ENCODE measurements around the gene MLLT3.

Gene MLLT3

GRCh38 chr9:20528253-20528652 is 94.0 kb downstream of the MLLT3 start:
- TF ChIP-seq CTCF (IDR thresholded peaks at IDR 0.05; ENCODE audit: extremely low read depth, missing control alignments): no peak
- no peak for DNase-seq (ENCODE audit: low spot score)

GRCh38 chr9:20526500-20527319 is 95.6 kb downstream of the MLLT3 start:
- no peak for DNase-seq (ENCODE audit: low spot score)
- TF ChIP-seq CTCF (IDR thresholded peaks at IDR 0.05; ENCODE audit: extremely low read depth, missing control alignments): no peak

- peak; percentile 25 for TF ChIP-seq CTCF (IDR thresholded peaks at IDR 0.05; ENCODE audit: extremely low read depth, missing control alignments)
- no peak for DNase-seq (ENCODE audit: low spot score)
These were observed 97.5 kb downstream of the MLLT3 start for GRCh38 chr9:20524776-20525175.

GRCh38 chr9:20518737-20519136 is 103.6 kb downstream of the MLLT3 start:
- TF ChIP-seq CTCF (IDR thresholded peaks at IDR 0.05; ENCODE audit: extremely low read depth, missing control alignments): no peak

GRCh38 chr9:20513126-20513913 is 109.0 kb downstream of the MLLT3 start:
- no peak for TF ChIP-seq CTCF (IDR thresholded peaks at IDR 0.05; ENCODE audit: extremely low read depth, missing control alignments)

More at GRCh38 chr9:20518737-20519136, 103.6 kb downstream of the MLLT3 start:
- DNase-seq (ENCODE audit: low spot score): no peak

GRCh38 chr9:20512636-20513035 is 109.7 kb downstream of the MLLT3 start:
- no peak for TF ChIP-seq CTCF (IDR thresholded peaks at IDR 0.05; ENCODE audit: extremely low read depth, missing control alignments)
- DNase-seq (ENCODE audit: low spot score): no peak

More at GRCh38 chr9:20513126-20513913, 109.0 kb downstream of the MLLT3 start:
- DNase-seq (ENCODE audit: low spot score): no peak

- TF ChIP-seq CTCF (IDR thresholded peaks at IDR 0.05; ENCODE audit: extremely low read depth, missing control alignments): no peak
- DNase-seq (ENCODE audit: low spot score): no peak
These were observed 110.2 kb downstream of the MLLT3 start for GRCh38 chr9:20512106-20512505.

Data from GM20000 (cell line).